GM18499 (cell line): ENCODE data around the gene SLC34A3.
"Not testable (repeated sequence)": the region's sequence is repeated elsewhere in the genome, so short reads cannot be mapped to it uniquely, and the experiment has no call there.

Experiments
- ATAC-seq: cut with Tn5 transposase; IDR thresholded peaks from one replicate; pipeline ENCODE4 v1.9.1; 2021; ENCODE audit warnings: moderate number of reproducible peaks; ENCODE audit not compliant: insufficient read depth, unreplicated experiment

The SLC34A3 gene

GRCh38 chr9:137240318-137240840, 9.7 kb downstream of the SLC34A3 start:
- ATAC-seq: peak; percentile 1

- ATAC-seq: peak; percentile 73
These were observed 10.3 kb downstream of the SLC34A3 start, which contains the start of gene TUBB4B for GRCh38 chr9:137240841-137241489. TUBB4B (plus strand) TSS chr9:137241287; CDS start chr9:137241361, 74 bp downstream.

- ATAC-seq: no peak
These were observed 11.0 kb downstream of the SLC34A3 start for GRCh38 chr9:137241490-137242268.

- no peak for ATAC-seq
These were observed 11.8 kb downstream of the SLC34A3 start for GRCh38 chr9:137242269-137243203.

GRCh38 chr9:137243266-137243625, 12.5 kb downstream of the SLC34A3 start:
- not testable (repeated sequence) for ATAC-seq

- ATAC-seq: no peak
These were observed 13.2 kb downstream of the SLC34A3 start for GRCh38 chr9:137243626-137244485.

- no peak for ATAC-seq
These were observed 14.1 kb downstream of the SLC34A3 start for GRCh38 chr9:137244486-137245449.

- no peak for ATAC-seq
These were observed 15.0 kb downstream of the SLC34A3 start for GRCh38 chr9:137245450-137246421.

GRCh38 chr9:137247135-137247915, 16.6 kb downstream of the SLC34A3 start:
- no peak for ATAC-seq

- ATAC-seq: no peak
These were observed 17.1 kb downstream of the SLC34A3 start for GRCh38 chr9:137247916-137248175.

GRCh38 chr9:137250329-137251193, 19.9 kb downstream of the SLC34A3 start:
- ATAC-seq: no peak

- ATAC-seq: no peak
These were observed 20.4 kb downstream of the SLC34A3 start, which contains the start of gene STPG3 for GRCh38 chr9:137251194-137251461. STPG3 (plus strand) TSS chr9:137251286; CDS start chr9:137251287, 1 bp downstream.

- ATAC-seq: no peak
These were observed 21.0 kb downstream of the SLC34A3 start for GRCh38 chr9:137251490-137252268.

GRCh38 chr9:137252555-137253506, 22.1 kb downstream of the SLC34A3 start:
- no peak for ATAC-seq
